Keratinocyte (primary cell): ENCODE results near the gene CMTR1. TPM values are rescaled to one million over a fixed set of nuclear protein-coding genes. Genes with fewer than 3 reads are reported as not detected.

Experiments
- DNase-seq: peaks from one replicate; pipeline ENCODE4 v3.0.0-alpha.2; 2011; ENCODE audit warnings: low read depth, missing footprints, low spot score
- FAIRE-seq: peaks from 2 replicates; lab custom pipeline; 2011; peaks lifted over from hg19 to GRCh38; lab: Jason Lieb, UNC
- H2AFZ ChIP-seq: 2 replicates; pipeline ENCODE4 v1.6.0; 2012; ENCODE audit warnings: low read length, control low read depth, inconsistent platforms; ENCODE audit not compliant: control insufficient read depth
- H3K27ac ChIP-seq: 2 replicates; pipeline ENCODE4 v1.5.1; 2011; ENCODE audit warnings: low read length; ENCODE audit not compliant: control insufficient read depth, insufficient read depth
- H3K27me3 ChIP-seq: 3 replicates; pipeline ENCODE4 v1.6.0; 2011; ENCODE audit warnings: low read length; ENCODE audit not compliant: control insufficient read depth, insufficient read depth; ENCODE audit errors: extremely low read depth
- H3K36me3 ChIP-seq, 2 experiments: 2 replicates in 1 of 2; 3 replicates in 1 of 2; pipeline ENCODE4 v1.5.1; 2011; ENCODE audit warnings: low read length in 2 of 2, mild to moderate bottlenecking in 1 of 2; ENCODE audit not compliant: control insufficient read depth in 2 of 2, insufficient read depth in 2 of 2; ENCODE audit errors: extremely low read depth in 1 of 2
- H3K4me1 ChIP-seq: 3 replicates; pipeline ENCODE4 v1.5.1; 2011; ENCODE audit warnings: low read length; ENCODE audit not compliant: control insufficient read depth, insufficient read depth; ENCODE audit errors: extremely low read depth
- H3K4me2 ChIP-seq: 3 replicates; pipeline ENCODE4 v1.6.0; 2011; ENCODE audit warnings: low read depth, low read length; ENCODE audit not compliant: control insufficient read depth, insufficient read depth; ENCODE audit errors: extremely low read depth
- H3K4me3 ChIP-seq, 3 experiments: fragments of 200-600 bp in 1 of 3; sonication (generic) in 1 of 3; 2 replicates in 2 of 3; 3 replicates in 1 of 3; pipeline ENCODE4 v1.5.1; 2011 to 2016; ENCODE audit warnings: low read length in 3 of 3, mild to moderate bottlenecking in 3 of 3, control low read depth in 2 of 3, inconsistent platforms in 1 of 3, low read depth in 1 of 3, mixed read lengths in 1 of 3, mixed run types in 1 of 3, moderate library complexity in 1 of 3; ENCODE audit not compliant: control insufficient read depth in 2 of 3, insufficient read depth in 2 of 3; ENCODE audit errors: extremely low read depth in 1 of 3
- H3K79me2 ChIP-seq: 2 replicates; pipeline ENCODE4 v1.6.0; 2012; ENCODE audit warnings: low read length; ENCODE audit not compliant: control insufficient read depth, insufficient read depth
- H3K9ac ChIP-seq: 3 replicates; pipeline ENCODE4 v1.6.0; 2011; ENCODE audit warnings: low read length; ENCODE audit not compliant: control insufficient read depth, insufficient read depth; ENCODE audit errors: extremely low read depth
- H3K9me1 ChIP-seq: 3 replicates; pipeline ENCODE4 v1.6.0; 2011; ENCODE audit warnings: low read length; ENCODE audit not compliant: control insufficient read depth, insufficient read depth; ENCODE audit errors: extremely low read depth
- H3K9me3 ChIP-seq: 2 replicates; pipeline ENCODE4 v1.5.1; 2012; ENCODE audit warnings: low read depth, low read length; ENCODE audit not compliant: control insufficient read depth
- H4K20me1 ChIP-seq: 3 replicates; pipeline ENCODE4 v1.6.0; 2011; ENCODE audit warnings: low read length; ENCODE audit not compliant: control insufficient read depth, insufficient read depth; ENCODE audit errors: extremely low read depth
- CTCF ChIP-seq, 3 experiments: IDR thresholded peaks in 1 of 3; conservative IDR thresholded peaks in 1 of 3; optimal IDR thresholded peaks in 1 of 3; 2 replicates in 2 of 3; 3 replicates in 1 of 3; pipeline versions ENCODE3 to v1.5.1; 2011; ENCODE audit warnings: low read length in 3 of 3, mild to moderate bottlenecking in 3 of 3, moderate library complexity in 2 of 3, control low read depth in 1 of 3, inconsistent platforms in 1 of 3; ENCODE audit not compliant: insufficient read depth in 2 of 3; ENCODE audit errors: extremely low read depth in 1 of 3
- EZH2 ChIP-seq: IDR thresholded peaks from one replicate; pipeline ENCODE4 v1.6.1; 2012; ENCODE audit warnings: inconsistent platforms, mild to moderate bottlenecking, low read length, moderate library complexity
- dilution Hi-C: fragments of 300-500 bp; cut with MboI; formaldehyde crosslinking; loops from one replicate; pipeline ENCODE4 v1.7.0; 2020; ENCODE audit warnings: low sequenced_read_pairs; ENCODE audit not compliant: extremely low pct_ligation_motif_present
- polyA plus RNA-seq, 5 experiments: library from polyadenylated mRNA; depleted of rRNA in 3 of 5; stranded (reverse) in 3 of 5; stranded (forward) in 1 of 5; unstranded in 1 of 5; fragments of >200 nt; gene quantifications; 1 replicate in 1 of 5; 2 replicates in 3 of 5; 3 replicates in 1 of 5; pipeline versions ENCODE4 v1.2.1 to v1.2.3, GENCODE V29; 2011 to 2012; ENCODE audit warnings: missing spikeins in 2 of 5, low read depth in 1 of 5, low replicate concordance in 1 of 5

CMTR1 gene
- polyA plus RNA-seq, 1 donor (not counting 4 experiments of a cell fraction or from before 2014, with no cell fraction given) = 24.6 TPM

- Histone ChIP-seq H3K36me3 (no peaks in the 10 kb centered on the region), H3K9me3 (no peaks in the 10 kb centered on the region), H3K4me3 (no peak overlapping the region), H3K27ac (no peak overlapping the region), H3K9me1 (no peaks in the 10 kb centered on the region), H3K79me2 (no peaks in the 10 kb centered on the region), H3K9ac (no peak overlapping the region), H3K4me2 (no peak overlapping the region), H3K27me3 (no peaks in the 10 kb centered on the region), H2AFZ (no peak overlapping the region), H4K20me1 (no peaks in the 10 kb centered on the region), H3K4me1 (peaks cover 4% of the 10 kb centered on the region)
- DNase-seq (no peak), FAIRE-seq (no peak)
- dilution Hi-C loops = no loop called here
- TF ChIP-seq CTCF (optimal IDR thresholded peaks at IDR 0.05 in 1 of 3, IDR thresholded peaks at IDR 0.05 in 1 of 3, conservative IDR thresholded peaks at IDR 0.05 in 1 of 3; ENCODE audit: extremely low read depth in 1 of 3, insufficient read depth in 2 of 3, low read length in 3 of 3) (no peak), EZH2 (no peak)
Observed at GRCh38 chr6:37492991-37493660, 60.1 kb downstream of the CMTR1 start.

- Histone ChIP-seq H3K4me3 (no peak overlapping the region), H3K4me1 (no peaks in the 10 kb centered on the region), H3K9me3 (no peaks in the 10 kb centered on the region), H3K27ac (no peak overlapping the region), H3K9ac (no peak overlapping the region), H2AFZ (no peak overlapping the region), H3K27me3 (no peaks in the 10 kb centered on the region), H3K4me2 (no peak overlapping the region), H4K20me1 (no peaks in the 10 kb centered on the region), H3K36me3 (no peaks in the 10 kb centered on the region), H3K9me1 (no peaks in the 10 kb centered on the region), H3K79me2 (no peaks in the 10 kb centered on the region)
- TF ChIP-seq EZH2 = no peak
- TF ChIP-seq CTCF (optimal IDR thresholded peaks at IDR 0.05 in 1 of 3, IDR thresholded peaks at IDR 0.05 in 1 of 3, conservative IDR thresholded peaks at IDR 0.05 in 1 of 3; ENCODE audit: extremely low read depth in 1 of 3, insufficient read depth in 2 of 3, low read length in 3 of 3) = no peak
- DNase-seq (no peak), FAIRE-seq (no peak)
- dilution Hi-C loops = no loop called here
Observed at GRCh38 chr6:37493661-37493995, 60.6 kb downstream of the CMTR1 start.
